Femur (tissue), 1 donor: ENCODE measurements around the gene RDH14.
A peak's percentile ranks its signal among the peaks of the same experiment; 100 is the strongest.

Experiments used
- DNase-seq: peaks from one replicate; pipeline ENCODE4 v3.0.0-alpha.2; 2017

Gene RDH14

DNA sequence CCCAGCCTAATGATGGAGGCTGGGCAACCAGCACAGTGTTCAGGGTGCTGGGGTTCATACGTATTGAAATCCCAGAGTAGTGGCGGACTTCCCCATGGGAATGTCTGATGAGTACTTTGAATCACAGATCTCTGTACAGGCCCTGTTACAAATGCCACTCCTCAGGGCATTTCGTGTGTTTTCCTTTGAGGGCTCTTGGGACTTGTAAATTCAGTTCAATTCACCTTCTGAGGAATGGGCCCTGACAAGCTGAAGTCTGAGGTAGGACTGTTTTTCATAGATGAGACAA lies 288 bp upstream of the RDH14 start:
- DNase-seq: no peak

- no peak for DNase-seq
Measured at GRCh38 chr2:18559531-18560030, 872 bp downstream of the RDH14 start.

DNA sequence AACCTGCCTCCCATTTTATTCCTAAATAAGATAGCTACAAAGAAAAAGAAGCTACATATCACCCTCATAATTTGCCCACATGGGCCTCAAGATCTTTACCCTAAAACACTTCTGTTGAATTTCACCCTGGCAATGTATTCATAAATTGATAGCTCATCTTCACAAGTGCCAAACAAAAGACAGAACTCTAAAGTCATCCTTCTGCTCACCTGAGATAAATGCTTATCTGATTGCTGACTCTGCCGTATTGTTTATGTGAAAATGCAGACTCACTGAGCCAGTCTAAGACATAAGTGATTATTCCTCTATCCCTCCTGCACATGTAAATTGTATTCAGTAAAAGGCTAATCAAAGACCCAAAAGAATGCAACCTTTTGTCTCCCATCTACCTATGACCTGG lies 2.0 kb downstream of the RDH14 start:
- no peak for DNase-seq

GRCh38 chr2:18557121-18557520 lies 3.3 kb downstream of the RDH14 start:
- no peak for DNase-seq

DNA sequence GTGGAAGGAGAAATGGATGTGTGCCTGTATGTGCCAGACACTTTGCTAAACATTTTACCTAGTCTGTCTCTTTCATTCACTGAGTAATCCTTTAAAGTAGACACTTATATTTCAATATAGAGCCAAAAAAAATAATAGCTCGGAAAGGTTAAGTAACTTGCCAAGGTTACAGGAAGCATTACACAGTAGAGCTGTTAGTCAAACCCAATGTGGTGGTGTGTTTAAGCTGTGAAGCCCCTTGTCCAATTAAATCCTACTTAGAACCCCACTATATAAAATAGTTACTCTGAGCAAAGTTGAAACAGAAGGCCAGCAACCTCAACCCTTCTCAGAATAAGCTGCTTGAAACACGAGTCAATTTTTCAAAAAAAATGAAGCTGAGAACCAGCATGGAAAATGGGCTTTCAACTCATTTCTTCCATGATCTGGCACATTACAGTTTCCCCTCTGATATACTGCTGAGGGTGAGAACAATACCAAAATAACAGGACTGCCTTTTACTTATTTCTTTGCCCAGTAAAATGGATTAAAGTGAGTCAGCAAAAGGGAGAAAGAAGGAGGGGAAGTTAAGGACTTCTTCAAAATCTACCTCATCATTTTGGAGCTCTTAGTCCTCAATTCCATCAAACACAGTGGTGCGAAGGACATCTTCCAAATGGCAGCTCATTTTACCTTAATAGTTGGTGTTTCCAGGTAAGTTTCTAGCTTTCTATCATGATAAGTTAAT lies 7.9 kb downstream of the RDH14 start:
- no peak for DNase-seq

DNA sequence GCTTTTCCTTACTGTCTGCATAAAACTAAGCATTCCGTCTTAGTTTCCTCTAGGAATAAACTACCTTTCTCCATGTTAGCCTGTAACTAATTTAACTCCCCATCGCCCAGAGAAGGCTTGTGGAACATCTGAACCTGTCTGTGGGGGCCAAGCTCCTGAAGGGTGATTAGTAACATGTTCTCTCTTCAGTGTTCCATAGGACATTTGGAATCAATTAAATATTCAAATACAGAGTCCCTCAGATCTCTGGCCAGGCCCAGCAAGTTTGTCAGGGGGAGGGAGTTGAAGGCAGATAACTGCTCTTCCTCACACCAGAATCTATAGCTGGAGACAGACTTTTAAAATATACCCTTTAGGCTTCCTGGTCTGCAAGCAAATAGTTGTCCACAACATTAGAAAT lies 8.8 kb downstream of the RDH14 start:
- DNase-seq: no peak

- no peak for DNase-seq
Measured at GRCh38 chr2:18551169-18551568, 9.3 kb downstream of the RDH14 start.

GRCh38 chr2:18550433-18550832 lies 10.0 kb downstream of the RDH14 start:
- DNase-seq: no peak

DNA sequence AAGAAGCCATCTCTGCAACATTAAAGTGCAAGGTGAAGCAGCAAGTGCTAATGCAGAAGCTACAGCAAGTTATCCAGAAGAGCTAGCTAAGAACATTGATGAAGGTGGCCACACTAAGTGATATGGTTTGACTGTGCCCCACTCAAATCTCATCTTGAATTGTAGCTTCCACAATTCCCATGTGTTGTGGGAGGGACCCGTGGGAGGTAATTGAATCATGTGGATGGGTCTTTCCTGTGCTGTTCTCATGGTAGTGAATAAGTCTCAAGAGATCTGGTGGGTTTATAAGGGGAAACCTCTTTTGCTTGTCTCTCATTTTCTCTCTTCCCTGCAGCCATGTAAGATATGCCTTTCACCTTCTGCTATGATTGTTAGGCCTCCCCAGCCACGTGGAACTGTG lies 11.4 kb downstream of the RDH14 start:
- no peak for DNase-seq

DNA sequence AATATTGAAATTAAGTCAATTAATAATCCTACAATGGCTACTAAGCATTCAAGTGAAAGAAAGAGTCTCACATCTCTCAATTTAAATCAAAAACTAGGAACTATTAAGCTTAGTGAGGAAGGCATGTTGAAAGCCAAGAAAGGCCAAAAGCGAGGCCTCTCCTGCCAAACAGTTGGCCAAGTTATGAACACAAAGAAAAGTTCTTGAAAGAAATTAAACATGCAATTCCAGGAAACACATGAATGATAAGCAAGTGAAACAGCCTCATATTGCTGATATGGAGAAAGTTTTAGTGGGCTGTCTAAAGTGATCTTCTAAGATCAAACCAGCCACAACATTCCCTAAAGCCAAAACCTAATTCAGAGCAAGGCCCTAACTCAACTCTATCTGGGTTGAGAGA lies 11.8 kb downstream of the RDH14 start:
- DNase-seq: no peak

DNA sequence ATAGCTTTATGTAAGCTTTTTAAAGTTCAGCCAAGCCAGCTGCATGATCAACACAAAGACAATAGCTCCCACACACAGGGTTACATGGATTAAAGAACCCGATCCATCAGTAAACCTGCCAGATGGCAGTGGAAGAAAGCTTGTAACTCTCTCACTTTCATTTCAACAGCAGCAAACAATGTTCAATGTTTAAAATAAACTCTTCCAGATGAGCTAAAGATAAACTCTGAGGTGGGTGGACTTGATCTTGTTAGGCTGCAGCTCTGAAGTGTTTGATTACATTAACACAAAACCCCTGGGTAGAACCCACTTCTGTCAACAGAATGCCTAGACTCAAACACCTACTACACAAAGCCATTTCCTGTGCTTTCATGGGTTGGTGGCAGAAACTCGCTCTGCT lies 13.9 kb downstream of the RDH14 start:
- no peak for DNase-seq

DNA sequence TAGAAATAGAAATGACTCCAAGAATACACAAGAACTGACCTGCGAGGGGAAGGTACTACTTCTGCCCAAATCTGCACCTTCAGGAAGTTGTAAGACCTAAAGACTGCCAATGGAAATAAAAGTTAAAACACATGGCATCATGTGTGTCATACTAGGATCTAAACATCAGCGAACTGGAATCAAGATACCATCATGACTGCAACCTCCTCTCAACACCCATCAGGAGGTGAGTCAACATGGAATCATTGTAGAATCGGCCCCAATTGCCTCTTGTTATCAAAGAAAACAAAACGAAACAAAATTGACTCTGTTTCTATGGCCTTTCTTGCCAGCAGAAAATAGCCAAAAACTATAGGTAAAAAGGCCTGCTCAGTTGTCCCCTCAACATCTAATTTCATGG lies 15.1 kb downstream of the RDH14 start:
- no peak for DNase-seq

GRCh38 chr2:18544171-18544570 lies 16.3 kb downstream of the RDH14 start:
- no peak for DNase-seq

GRCh38 chr2:18540872-18541271 lies 19.6 kb downstream of the RDH14 start:
- DNase-seq: no peak

GRCh38 chr2:18536697-18537096 lies 23.8 kb downstream of the RDH14 start:
- no peak for DNase-seq

- DNase-seq: no peak
Measured at GRCh38 chr2:18536100-18536499, 24.4 kb downstream of the RDH14 start.

GRCh38 chr2:18531194-18531593 lies 29.3 kb downstream of the RDH14 start:
- no peak for DNase-seq

GRCh38 chr2:18527822-18528221 lies 32.6 kb downstream of the RDH14 start:
- DNase-seq: no peak

DNA sequence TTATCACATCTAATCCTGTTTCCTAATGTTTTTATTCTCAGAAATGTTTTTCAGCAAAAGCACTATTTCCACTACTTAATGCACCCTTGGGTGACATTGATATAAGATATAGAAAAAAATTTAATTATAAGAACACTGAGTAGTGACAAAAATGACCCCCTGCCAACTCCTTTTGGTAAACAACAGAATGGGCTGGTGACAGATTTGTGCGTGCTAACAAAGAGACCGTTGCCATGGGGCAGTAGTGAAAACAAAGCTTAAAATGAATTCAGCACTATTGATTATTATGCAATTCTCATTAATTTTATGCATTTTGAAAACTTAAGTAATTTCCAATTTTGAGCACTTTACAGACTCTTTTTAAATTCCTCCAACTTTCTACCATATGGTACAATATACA lies 33.1 kb downstream of the RDH14 start:
- no peak for DNase-seq

GRCh38 chr2:18526429-18526828 lies 34.0 kb downstream of the RDH14 start:
- no peak for DNase-seq

- DNase-seq: no peak
Measured at GRCh38 chr2:18525852-18526251, 34.6 kb downstream of the RDH14 start.

DNA sequence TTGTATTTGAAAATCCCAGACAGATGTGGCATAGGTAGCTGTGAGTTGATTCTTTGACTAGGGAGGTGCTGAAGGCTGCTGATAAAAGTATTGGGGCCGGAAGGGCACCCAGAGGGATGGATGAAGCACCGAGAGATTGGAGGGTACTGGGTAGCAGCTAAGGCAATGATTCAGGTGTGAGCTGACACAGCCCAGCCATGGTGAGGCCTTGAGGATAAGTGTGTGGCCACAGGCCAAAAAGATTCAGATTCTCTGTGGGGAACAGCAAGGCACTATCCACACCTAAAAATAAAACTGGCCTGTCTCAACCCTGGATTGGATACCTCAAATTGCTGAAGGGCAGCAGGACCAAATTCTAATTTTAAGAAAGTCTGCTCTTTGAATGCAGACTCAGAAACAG lies 35.2 kb downstream of the RDH14 start:
- DNase-seq: no peak

DNA sequence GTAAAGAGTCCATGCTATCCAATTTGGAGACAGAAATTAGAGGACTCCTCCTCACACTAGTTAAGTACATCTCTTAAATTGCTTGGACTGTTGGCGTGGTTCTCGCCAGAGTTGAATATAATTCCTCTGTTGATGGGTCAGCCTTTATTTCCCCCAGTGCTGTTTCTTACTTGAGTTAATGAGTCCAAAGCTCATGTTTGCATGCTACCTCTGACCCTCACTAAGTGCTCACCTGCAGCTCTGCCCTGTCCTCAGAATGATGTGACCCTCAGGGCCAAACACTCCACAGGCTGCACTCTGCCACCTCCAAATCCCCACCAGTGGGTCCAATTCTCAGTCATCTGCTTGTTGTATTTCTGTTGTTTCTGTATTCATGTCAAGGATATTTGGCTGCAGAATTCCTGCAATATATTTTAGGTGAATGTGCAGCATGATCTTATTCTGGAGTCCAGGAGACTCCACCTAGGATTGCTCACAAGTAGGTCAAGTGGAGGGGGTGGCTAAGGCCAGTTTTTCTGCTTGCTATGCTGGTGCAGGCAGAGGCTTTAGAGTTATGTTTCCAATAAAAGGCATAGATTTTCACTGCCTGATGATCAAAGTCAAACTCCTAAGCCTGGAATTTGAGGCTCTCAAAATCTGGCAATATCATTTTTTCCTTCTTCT lies 37.8 kb downstream of the RDH14 start:
- DNase-seq: no peak

- DNase-seq: peak; percentile 93
Measured at GRCh38 chr2:18520451-18521425, 39.7 kb downstream of the RDH14 start.
